ENCODE data around the gene PDXP.

PDXP gene

DNA sequence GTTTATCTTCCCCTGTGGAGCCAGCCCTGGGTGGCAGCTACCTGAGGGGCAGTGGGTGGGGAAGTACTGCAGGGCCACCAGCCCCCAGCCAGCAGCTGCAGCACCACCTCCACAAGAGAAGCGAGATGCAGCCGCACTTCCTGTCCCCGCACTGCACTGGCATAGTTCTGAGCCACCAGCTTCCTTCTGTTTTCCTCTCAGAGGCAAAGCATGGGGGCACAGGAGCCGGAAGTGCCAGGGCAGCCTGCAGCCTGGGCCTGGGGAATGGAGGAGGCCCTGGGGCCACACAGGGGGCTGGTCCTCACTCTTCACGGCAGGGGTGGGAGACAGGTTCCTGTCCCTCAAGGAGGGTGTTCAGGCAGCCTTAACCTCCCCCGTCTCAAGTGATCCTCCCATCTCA is 31.0 kb upstream of the PDXP start:
- Histone ChIP-seq H3K36me3 (ENCODE audit: control insufficient read depth, insufficient read depth, low read length) (peaks cover 12% of the 10 kb centered on the region), H3K4me1 (ENCODE audit: control insufficient read depth, insufficient read depth, low read length, poor library complexity, severe bottlenecking) (peaks cover 49% of the 10 kb centered on the region), H3K4me3 (ENCODE audit: insufficient read depth, low read depth, low read length, poor library complexity, severe bottlenecking) (no peak overlapping the region), H3K27ac (ENCODE audit: insufficient read depth, low read length, poor library complexity, severe bottlenecking) (peak overlapping the region; percentile 59), H3K27me3 (replicated peaks; ENCODE audit: control insufficient read depth, insufficient read depth, low read length, poor library complexity, severe bottlenecking) (no peaks in the 10 kb centered on the region), H3K9me3 (ENCODE audit: control insufficient read depth, low read length) (no peaks in the 10 kb centered on the region)
- DNase-seq, result peak in 1 of 3 donors; percentile 39

DNA sequence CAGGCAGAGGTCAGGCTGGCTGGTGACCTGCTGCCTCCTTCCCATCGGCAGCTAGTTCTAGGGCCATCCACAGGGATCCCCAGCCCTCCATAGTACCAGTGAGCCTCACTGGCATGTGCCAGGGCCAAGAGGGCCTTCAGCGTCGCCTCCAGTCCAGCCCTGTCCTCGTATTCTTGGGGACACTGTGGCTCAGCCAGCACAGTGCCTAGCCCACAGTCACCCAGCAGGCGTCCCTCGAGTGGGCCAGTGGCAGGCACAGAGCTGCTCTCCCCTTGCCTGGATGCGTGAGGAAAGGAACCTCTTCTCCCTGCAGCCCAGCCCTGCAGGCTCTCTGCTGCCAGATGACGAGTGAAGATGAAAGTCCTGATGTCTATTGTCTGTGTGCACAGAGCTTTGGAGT is 29.7 kb upstream of the PDXP start:
- H3K27ac ChIP-seq (ENCODE audit: insufficient read depth, low read length, poor library complexity, severe bottlenecking), result peak overlapping the region; percentile 59
- no peak overlapping the region for H3K4me3 ChIP-seq (ENCODE audit: insufficient read depth, low read depth, low read length, poor library complexity, severe bottlenecking)

DNA sequence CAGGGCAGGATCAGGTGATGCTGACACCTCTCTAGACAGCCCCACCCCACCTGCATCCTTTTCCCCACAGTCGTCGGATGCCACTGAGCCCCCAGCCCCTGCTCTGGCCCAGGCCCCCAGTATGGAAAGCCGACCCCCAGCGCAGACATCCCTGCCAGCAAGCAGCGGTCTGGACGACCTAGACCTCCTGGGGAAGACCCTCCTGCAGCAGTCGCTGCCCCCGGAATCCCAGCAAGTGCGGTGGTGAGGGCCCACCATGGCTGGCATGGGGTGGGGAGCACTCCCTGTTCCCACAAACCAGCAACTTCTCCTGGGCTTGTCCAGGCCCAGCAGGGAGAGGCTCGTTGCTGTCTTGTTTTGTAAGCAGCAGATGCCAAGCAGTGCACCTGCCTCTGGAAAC is 28.6 kb upstream of the PDXP start:
- peaks cover 12% of the 10 kb centered on the region for H3K36me3 ChIP-seq (ENCODE audit: control insufficient read depth, insufficient read depth, low read length)
- no peaks in the 10 kb centered on the region for H3K9me3 ChIP-seq (ENCODE audit: control insufficient read depth, low read length)
- no peak overlapping the region for H3K4me3 ChIP-seq (ENCODE audit: insufficient read depth, low read depth, low read length, poor library complexity, severe bottlenecking)
- DNase-seq, result no peak
- H3K4me1 ChIP-seq (ENCODE audit: control insufficient read depth, insufficient read depth, low read length, poor library complexity, severe bottlenecking), result peaks cover 65% of the 10 kb centered on the region
- no peaks in the 10 kb centered on the region for H3K27me3 ChIP-seq (replicated peaks; ENCODE audit: control insufficient read depth, insufficient read depth, low read length, poor library complexity, severe bottlenecking)
- H3K27ac ChIP-seq (ENCODE audit: insufficient read depth, low read length, poor library complexity, severe bottlenecking), result peak overlapping the region; percentile 1

More for the DNA sequence above, 29.7 kb upstream of the PDXP start:
- no peaks in the 10 kb centered on the region for H3K9me3 ChIP-seq (ENCODE audit: control insufficient read depth, low read length)
- H3K4me1 ChIP-seq (ENCODE audit: control insufficient read depth, insufficient read depth, low read length, poor library complexity, severe bottlenecking), result peaks cover 59% of the 10 kb centered on the region
- H3K27me3 ChIP-seq (replicated peaks; ENCODE audit: control insufficient read depth, insufficient read depth, low read length, poor library complexity, severe bottlenecking), result no peaks in the 10 kb centered on the region
- no peak for DNase-seq
- H3K36me3 ChIP-seq (ENCODE audit: control insufficient read depth, insufficient read depth, low read length), result peaks cover 12% of the 10 kb centered on the region

DNA sequence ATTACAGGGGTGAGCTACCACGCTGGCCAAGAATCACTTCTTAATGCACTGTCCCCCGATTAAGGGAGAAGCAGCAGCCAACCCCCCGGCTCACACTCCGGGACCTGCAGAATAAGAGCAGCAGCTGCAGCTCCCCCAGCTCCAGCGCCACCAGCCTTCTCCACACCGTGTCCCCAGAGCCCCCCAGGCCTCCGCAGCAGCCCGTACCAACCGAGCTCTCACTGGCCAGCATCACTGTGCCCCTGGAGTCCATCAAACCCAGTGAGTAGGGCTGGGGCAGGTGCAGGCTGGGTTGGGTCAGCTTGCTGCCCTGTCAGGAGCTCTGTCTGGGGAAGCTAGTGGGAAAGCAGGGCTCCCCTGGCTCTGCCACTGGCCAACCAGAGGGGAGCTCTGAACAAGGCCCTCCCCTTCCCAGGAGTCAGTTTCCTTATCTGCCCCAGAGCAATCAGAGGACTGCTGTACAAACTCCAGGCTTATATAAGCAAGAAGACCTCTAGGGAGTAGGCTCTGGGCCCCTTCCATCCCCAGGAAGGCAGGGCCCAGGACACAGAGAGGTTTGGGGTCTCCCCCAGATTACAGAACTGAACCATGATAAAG is 27.6 kb upstream of the PDXP start:
- H3K27me3 ChIP-seq (replicated peaks; ENCODE audit: control insufficient read depth, insufficient read depth, low read length, poor library complexity, severe bottlenecking), result no peaks in the 10 kb centered on the region
- DNase-seq, result no peak
- H3K9me3 ChIP-seq (ENCODE audit: control insufficient read depth, low read length), result no peaks in the 10 kb centered on the region
- H3K4me1 ChIP-seq (ENCODE audit: control insufficient read depth, insufficient read depth, low read length, poor library complexity, severe bottlenecking), result peaks cover 66% of the 10 kb centered on the region
- H3K27ac ChIP-seq (ENCODE audit: insufficient read depth, low read length, poor library complexity, severe bottlenecking), result peak overlapping the region; percentile 5
- H3K36me3 ChIP-seq (ENCODE audit: control insufficient read depth, insufficient read depth, low read length), result peaks cover 12% of the 10 kb centered on the region
- H3K4me3 ChIP-seq (ENCODE audit: insufficient read depth, low read depth, low read length, poor library complexity, severe bottlenecking), result no peak overlapping the region

DNA sequence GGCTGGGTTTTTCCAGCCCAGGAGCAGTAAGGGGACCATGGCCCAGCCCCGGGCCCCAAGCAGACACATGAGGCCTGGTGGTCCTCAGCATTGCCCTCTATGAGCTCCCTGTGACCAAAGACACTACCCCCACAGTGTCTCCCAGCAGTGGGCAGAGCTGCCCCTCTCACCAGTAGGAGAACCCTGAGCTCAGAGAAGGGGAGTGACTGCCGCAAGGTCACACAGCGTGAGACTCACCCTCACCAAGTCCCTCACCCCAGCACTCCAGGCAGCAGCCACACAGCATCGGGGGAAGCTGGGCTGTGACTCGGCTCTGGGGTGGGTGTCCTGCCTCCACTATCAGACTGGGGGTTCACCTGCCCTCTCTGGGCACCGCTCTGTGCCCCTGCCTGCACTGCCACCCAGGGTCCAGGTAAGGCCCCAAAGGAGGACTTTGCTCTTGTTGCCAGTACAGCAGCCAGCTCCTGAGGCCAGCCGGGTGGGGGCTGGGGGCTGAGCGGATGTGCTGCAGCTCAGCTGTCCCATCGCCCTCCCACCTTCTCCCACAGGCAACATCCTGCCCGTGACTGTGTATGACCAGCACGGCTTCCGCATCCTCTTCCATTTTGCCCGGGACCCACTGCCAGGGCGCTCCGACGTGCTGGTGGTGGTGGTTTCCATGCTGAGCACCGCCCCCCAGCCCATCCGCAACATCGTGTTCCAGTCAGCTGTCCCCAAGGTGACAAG is 26.9 kb upstream of the PDXP start:
- DNase-seq, result no peak
- Histone ChIP-seq H3K4me3 (ENCODE audit: insufficient read depth, low read depth, low read length, poor library complexity, severe bottlenecking) (no peak overlapping the region), H3K27me3 (replicated peaks; ENCODE audit: control insufficient read depth, insufficient read depth, low read length, poor library complexity, severe bottlenecking) (no peaks in the 10 kb centered on the region), H3K36me3 (ENCODE audit: control insufficient read depth, insufficient read depth, low read length) (peaks cover 12% of the 10 kb centered on the region), H3K9me3 (ENCODE audit: control insufficient read depth, low read length) (no peaks in the 10 kb centered on the region), H3K4me1 (ENCODE audit: control insufficient read depth, insufficient read depth, low read length, poor library complexity, severe bottlenecking) (peaks cover 66% of the 10 kb centered on the region), H3K27ac (ENCODE audit: insufficient read depth, low read length, poor library complexity, severe bottlenecking) (peak overlapping the region; percentile 65)

DNA sequence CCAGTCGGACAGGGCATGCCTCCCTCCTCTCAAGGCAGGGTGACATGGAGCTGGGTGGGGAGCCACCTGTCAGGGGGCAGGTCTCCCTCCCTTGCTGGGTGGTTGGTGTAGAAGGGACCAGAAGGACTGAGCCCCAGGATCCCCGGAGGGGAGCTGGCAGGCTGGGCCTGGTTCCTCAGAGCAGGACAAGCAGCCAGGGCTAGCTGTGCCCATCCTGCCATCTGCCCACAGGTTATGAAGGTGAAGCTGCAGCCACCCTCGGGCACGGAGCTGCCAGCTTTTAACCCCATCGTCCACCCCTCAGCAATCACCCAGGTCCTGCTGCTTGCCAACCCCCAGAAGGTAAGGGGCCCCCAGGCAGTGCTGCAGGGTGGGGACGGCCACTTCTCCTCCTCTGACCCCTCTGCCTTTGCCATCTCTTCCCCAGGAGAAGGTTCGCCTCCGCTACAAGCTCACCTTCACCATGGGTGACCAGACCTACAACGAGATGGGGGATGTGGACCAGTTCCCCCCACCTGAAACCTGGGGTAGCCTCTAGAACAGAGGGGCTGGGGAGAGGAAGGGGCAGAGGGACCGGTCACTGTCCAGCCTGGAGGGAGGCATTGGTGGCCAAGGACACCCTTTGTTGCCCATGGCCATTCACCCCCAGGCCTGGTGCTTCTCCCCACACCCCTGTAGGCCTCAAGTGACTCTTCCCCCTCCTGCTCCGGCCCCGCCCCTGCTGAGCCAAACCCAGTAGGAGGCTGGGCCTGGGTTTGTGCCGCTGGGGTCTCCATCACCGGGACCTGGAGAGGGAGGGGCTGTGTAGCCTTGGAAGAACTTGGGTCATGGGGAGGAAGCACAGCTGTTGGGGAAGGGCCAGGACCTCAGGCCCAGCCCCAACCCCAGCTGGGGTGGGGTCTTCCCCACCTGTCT is 26.1 kb upstream of the PDXP start:
- DNase-seq, result no peak
- peak overlapping the region; percentile 65 for H3K27ac ChIP-seq (ENCODE audit: insufficient read depth, low read length, poor library complexity, severe bottlenecking)
- no peaks in the 10 kb centered on the region for H3K27me3 ChIP-seq (replicated peaks; ENCODE audit: control insufficient read depth, insufficient read depth, low read length, poor library complexity, severe bottlenecking)
- no peak overlapping the region for H3K4me3 ChIP-seq (ENCODE audit: insufficient read depth, low read depth, low read length, poor library complexity, severe bottlenecking)
- H3K36me3 ChIP-seq (ENCODE audit: control insufficient read depth, insufficient read depth, low read length), result peaks cover 12% of the 10 kb centered on the region
- peaks cover 66% of the 10 kb centered on the region for H3K4me1 ChIP-seq (ENCODE audit: control insufficient read depth, insufficient read depth, low read length, poor library complexity, severe bottlenecking)
- H3K9me3 ChIP-seq (ENCODE audit: control insufficient read depth, low read length), result no peaks in the 10 kb centered on the region

DNA sequence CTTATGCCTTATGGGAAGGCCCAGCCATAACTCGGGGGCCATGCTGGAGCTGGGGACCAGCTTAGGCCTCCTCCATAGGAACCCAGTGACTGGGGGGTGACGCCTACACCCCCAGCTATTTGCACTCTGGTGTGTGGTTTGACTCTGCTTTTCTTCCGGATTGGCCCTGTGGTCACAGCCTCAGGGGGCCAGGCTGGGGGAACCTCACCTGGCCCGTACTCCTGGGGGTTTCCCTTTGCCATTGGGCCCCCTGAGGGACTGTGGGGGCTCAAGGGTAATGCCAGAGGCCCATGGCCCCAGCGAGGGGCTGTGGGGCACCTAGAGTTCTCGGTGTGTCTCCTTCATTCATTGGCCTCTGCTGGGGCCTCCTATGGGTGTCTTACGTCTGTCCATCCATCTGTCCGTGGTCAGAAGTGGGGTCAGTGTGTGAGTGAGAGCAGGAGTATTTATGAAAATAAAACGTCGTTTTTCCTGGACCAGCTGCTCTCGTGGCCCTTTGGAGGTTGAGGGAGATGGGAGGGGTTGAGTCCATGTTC is 25.4 kb upstream of the PDXP start:
- DNase-seq, result peak in 1 of 3 donors; percentile 41
- H3K27me3 ChIP-seq (replicated peaks; ENCODE audit: control insufficient read depth, insufficient read depth, low read length, poor library complexity, severe bottlenecking), result no peaks in the 10 kb centered on the region
- H3K27ac ChIP-seq (ENCODE audit: insufficient read depth, low read length, poor library complexity, severe bottlenecking), result peak overlapping the region; percentile 65
- H3K4me1 ChIP-seq (ENCODE audit: control insufficient read depth, insufficient read depth, low read length, poor library complexity, severe bottlenecking), result peaks cover 66% of the 10 kb centered on the region
- H3K4me3 ChIP-seq (ENCODE audit: insufficient read depth, low read depth, low read length, poor library complexity, severe bottlenecking), result no peak overlapping the region
- H3K36me3 ChIP-seq (ENCODE audit: control insufficient read depth, insufficient read depth, low read length), result peaks cover 12% of the 10 kb centered on the region
- H3K9me3 ChIP-seq (ENCODE audit: control insufficient read depth, low read length), result no peaks in the 10 kb centered on the region

DNA sequence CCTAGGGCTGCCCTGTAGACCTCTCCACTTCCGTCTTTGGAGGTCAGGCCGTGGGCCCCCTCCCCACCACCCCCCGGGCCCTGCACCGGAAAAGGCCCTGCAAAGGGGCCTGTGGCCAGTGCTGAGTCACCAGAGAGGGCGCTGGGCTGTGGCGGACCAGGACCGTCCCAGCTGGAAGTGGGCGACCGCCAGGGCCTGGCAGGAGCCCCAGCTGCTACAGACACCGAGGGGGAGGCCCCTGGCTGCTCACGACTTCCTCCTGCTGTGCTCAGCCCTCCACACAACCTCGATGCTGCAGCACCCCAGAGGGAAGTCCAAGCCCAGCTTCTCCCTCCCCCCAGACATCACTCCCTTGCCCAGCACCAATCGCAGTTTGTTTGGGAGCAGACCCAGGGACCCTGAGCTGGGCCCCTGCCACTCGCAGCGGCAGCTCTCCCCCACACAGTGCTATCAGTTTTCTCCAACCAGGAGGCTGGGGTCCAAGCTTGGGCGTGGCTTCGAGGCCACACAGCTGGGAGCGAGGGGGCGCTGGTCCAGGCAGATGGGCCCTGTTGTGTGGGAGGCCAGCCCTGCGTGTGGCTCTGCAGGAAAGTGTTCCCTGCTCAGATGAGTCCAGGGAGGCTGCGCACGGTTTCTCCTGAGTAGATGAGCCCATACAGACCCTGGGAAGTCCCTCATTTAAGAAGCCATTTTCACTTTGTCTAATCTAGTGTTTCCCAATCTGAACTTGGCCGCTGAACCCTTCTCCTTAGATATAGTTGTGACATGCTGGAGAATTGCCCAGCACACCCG is 24.7 kb upstream of the PDXP start:
- Histone ChIP-seq H3K4me3 (ENCODE audit: insufficient read depth, low read depth, low read length, poor library complexity, severe bottlenecking) (peak overlapping the region; percentile 38), H3K36me3 (ENCODE audit: control insufficient read depth, insufficient read depth, low read length) (peaks cover 12% of the 10 kb centered on the region), H3K9me3 (ENCODE audit: control insufficient read depth, low read length) (no peaks in the 10 kb centered on the region), H3K4me1 (ENCODE audit: control insufficient read depth, insufficient read depth, low read length, poor library complexity, severe bottlenecking) (peaks cover 66% of the 10 kb centered on the region), H3K27ac (ENCODE audit: insufficient read depth, low read length, poor library complexity, severe bottlenecking) (peak overlapping the region; percentile 65), H3K27me3 (replicated peaks; ENCODE audit: control insufficient read depth, insufficient read depth, low read length, poor library complexity, severe bottlenecking) (no peaks in the 10 kb centered on the region)
- DNase-seq, result peak in 1 of 3 donors; percentile 46

DNA sequence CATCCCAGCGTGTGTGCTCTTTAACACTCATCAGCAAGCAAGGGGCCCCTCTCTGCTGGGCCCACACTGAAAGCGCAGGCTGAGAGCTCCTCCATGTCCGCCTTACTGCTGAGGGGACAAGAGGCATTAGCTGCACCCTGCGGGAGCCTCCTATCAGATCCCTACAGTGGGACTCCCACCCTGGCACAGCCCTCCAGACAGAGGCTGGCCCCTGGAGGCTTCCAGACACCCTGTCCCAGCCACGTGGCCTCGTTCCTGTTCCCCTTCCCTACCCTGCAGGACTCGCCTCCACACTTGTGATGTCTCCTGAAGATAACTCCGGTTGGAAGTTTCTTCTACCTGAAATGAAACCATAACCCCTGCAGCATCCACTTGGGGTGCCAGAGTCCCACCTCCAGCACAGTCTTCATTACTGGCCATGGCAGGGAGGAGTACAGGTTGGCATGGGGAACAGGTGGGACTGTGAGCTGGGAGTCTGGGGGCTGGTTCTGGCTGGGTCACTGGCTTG is 24.1 kb upstream of the PDXP start:
- Histone ChIP-seq H3K36me3 (ENCODE audit: control insufficient read depth, insufficient read depth, low read length) (peaks cover 12% of the 10 kb centered on the region), H3K27ac (ENCODE audit: insufficient read depth, low read length, poor library complexity, severe bottlenecking) (peak overlapping the region; percentile 65), H3K4me3 (ENCODE audit: insufficient read depth, low read depth, low read length, poor library complexity, severe bottlenecking) (peak overlapping the region; percentile 38), H3K27me3 (replicated peaks; ENCODE audit: control insufficient read depth, insufficient read depth, low read length, poor library complexity, severe bottlenecking) (no peaks in the 10 kb centered on the region), H3K4me1 (ENCODE audit: control insufficient read depth, insufficient read depth, low read length, poor library complexity, severe bottlenecking) (peaks cover 70% of the 10 kb centered on the region), H3K9me3 (ENCODE audit: control insufficient read depth, low read length) (no peaks in the 10 kb centered on the region)
- DNase-seq, result no peak
